Transverse colon (tissue), 4 donors: ENCODE results near the gene CYP4Z1.

Source experiments
- EP300 ChIP-seq: sonication (generic); formaldehyde crosslinking; IDR thresholded peaks from one replicate; pipeline ENCODE4 v1.6.1; 2017; ENCODE audit warnings: antibody characterized with exemption, low read depth
- POLR2A ChIP-seq: fragments of 450-650 bp; IDR thresholded peaks from one replicate; pipeline ENCODE4 v1.6.1; 2016; ENCODE audit warnings: antibody characterized with exemption, mild to moderate bottlenecking, moderate library complexity
- POLR2AphosphoS5 ChIP-seq, 3 donors: sonication (generic); formaldehyde crosslinking; IDR thresholded peaks; one replicate each; pipeline ENCODE4 v1.6.1; 2016; ENCODE audit warnings: antibody characterized with exemption in 3 of 3
- TF ChIP-seq, protein P1 (sequence below), 5 experiments: fragments of 200-600 bp in 3 of 5; fragments of 450-650 bp in 2 of 5; sonication (generic) in 3 of 5; IDR thresholded peaks; 1 replicate in 2 of 5; 2 replicates in 3 of 5; pipeline ENCODE4 v1.5.1; 2016 to 2017; ENCODE audit warnings: antibody characterized with exemption in 5 of 5, inconsistent platforms in 3 of 5, mild to moderate bottlenecking in 2 of 5, moderate library complexity in 1 of 5

DNA sequence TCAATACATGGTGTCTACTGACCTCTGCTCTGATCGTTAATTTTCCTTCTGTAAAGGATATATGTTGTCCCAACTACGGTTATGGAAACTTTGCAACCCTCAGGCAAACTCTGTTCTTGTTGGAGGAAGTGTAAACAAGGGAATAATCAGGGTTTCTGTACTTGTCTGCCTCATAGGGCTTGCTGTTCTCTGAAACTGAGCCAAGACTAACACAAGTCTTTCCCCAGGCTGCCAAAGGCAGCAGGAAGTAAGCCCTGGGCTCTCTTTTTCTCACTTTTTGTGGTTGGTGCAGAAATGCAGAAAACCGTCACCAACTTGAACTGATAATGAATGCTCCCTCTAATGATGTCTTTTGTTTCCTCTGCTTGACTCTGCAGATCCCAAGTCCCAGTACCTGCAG lies 36.0 kb upstream of the CYP4Z1 start:
- no peak for TF ChIP-seq EP300
- TF ChIP-seq, protein P1, sequence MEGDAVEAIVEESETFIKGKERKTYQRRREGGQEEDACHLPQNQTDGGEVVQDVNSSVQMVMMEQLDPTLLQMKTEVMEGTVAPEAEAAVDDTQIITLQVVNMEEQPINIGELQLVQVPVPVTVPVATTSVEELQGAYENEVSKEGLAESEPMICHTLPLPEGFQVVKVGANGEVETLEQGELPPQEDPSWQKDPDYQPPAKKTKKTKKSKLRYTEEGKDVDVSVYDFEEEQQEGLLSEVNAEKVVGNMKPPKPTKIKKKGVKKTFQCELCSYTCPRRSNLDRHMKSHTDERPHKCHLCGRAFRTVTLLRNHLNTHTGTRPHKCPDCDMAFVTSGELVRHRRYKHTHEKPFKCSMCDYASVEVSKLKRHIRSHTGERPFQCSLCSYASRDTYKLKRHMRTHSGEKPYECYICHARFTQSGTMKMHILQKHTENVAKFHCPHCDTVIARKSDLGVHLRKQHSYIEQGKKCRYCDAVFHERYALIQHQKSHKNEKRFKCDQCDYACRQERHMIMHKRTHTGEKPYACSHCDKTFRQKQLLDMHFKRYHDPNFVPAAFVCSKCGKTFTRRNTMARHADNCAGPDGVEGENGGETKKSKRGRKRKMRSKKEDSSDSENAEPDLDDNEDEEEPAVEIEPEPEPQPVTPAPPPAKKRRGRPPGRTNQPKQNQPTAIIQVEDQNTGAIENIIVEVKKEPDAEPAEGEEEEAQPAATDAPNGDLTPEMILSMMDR (IDR thresholded peaks at IDR 0.05): no peak
- TF ChIP-seq POLR2A: no peak
- no peak for TF ChIP-seq POLR2AphosphoS5 (IDR thresholded peaks at IDR 0.05)
